Esophagus (tissue), 2 donors: Measurements from ENCODE around the gene RAB3A. TPM values are rescaled to one million over a fixed set of nuclear protein-coding genes. Genes with fewer than 3 reads are reported as not detected.

Experiments
- polyA plus RNA-seq, 2 donors: library from polyadenylated mRNA; stranded (reverse); fragments of 200-250 nt; gene quantifications; one replicate each; pipeline ENCODE4 v1.2.3, GENCODE V29; 2013
- donor health status: healthy with polysubstance abuse.
- donor health status: Bipolar disorder and iron deficiency.

RAB3A gene
- polyA plus RNA-seq, 2 donors = 0.81 to 1.1 TPM

Other genes with a start within 250 kb of the RAB3A start
- under 1 TPM; 0.02 TPM for gene KCNN1, start 236.9 kb downstream of the RAB3A start, polyA plus RNA-seq
- 10 to 100 TPM; 10.9 to 24.0 TPM for gene ARRDC2, start 195.9 kb downstream of the RAB3A start, polyA plus RNA-seq
- under 1 TPM; 0.40 to 0.51 TPM for gene IL12RB1, start 117.1 kb downstream of the RAB3A start, polyA plus RNA-seq
- gene MAST3, start 106.3 kb downstream of the RAB3A start, polyA plus RNA-seq = 1 to 10 TPM; 1.5 to 2.5 TPM
- gene PIK3R2, start 50.9 kb downstream of the RAB3A start, polyA plus RNA-seq = 10 to 100 TPM in 1 of 2 donors, 1 to 10 TPM in 1; 8.1 to 10.6 TPM
- 10 to 100 TPM in 1 of 2 donors, 1 to 10 TPM in 1; 9.9 to 29.3 TPM for gene IFI30, start 30.2 kb downstream of the RAB3A start, polyA plus RNA-seq
- 10 to 100 TPM in 1 of 2 donors, 1 to 10 TPM in 1; 7.4 to 12.0 TPM for gene MPV17L2, start 10.8 kb downstream of the RAB3A start, polyA plus RNA-seq
- gene PDE4C, start 22.4 kb upstream of the RAB3A start, polyA plus RNA-seq = under 1 TPM; 0.07 to 0.39 TPM
- gene IQCN, start 70.4 kb upstream of the RAB3A start, polyA plus RNA-seq = 10 to 100 TPM in 1 of 2 donors, under 1 TPM in 1; 0.88 to 12.2 TPM
- 10 to 100 TPM; 57.9 to 84.5 TPM for gene JUND, start 77.6 kb upstream of the RAB3A start, polyA plus RNA-seq
- gene LSM4, start 119.0 kb upstream of the RAB3A start, polyA plus RNA-seq = 100 to 1,000 TPM in 1 of 2 donors, 10 to 100 TPM in 1; 96.9 to 113 TPM
- gene PGPEP1, start 136.6 kb upstream of the RAB3A start, polyA plus RNA-seq = 1 to 10 TPM; 1.8 to 1.9 TPM
- 1 to 10 TPM in 1 of 2 donors, under 1 TPM in 1; 0.24 to 2.8 TPM for gene GDF15, start 182.1 kb upstream of the RAB3A start, polyA plus RNA-seq
- under 1 TPM; 0.55 to 0.66 TPM for gene LRRC25, start 193.6 kb upstream of the RAB3A start, polyA plus RNA-seq
- gene SSBP4, start 215.4 kb upstream of the RAB3A start, polyA plus RNA-seq = 10 to 100 TPM; 25.4 to 25.9 TPM
- 10 to 100 TPM; 17.5 to 42.7 TPM for gene ISYNA1, start 234.1 kb upstream of the RAB3A start, polyA plus RNA-seq